HG03196 (cell line): ENCODE data around the gene CELA2A.
"Not testable (repeated sequence)": the region's sequence is repeated elsewhere in the genome, so short reads cannot be mapped to it uniquely, and the experiment has no call there.

ENCODE experiments used
- ATAC-seq: cut with Tn5 transposase; IDR thresholded peaks from one replicate; pipeline ENCODE4 v1.9.1; 2021; ENCODE audit not compliant: unreplicated experiment

The CELA2A gene

GRCh38 chr1:15424981-15425380, 31.6 kb upstream of the CELA2A start:
- no peak for ATAC-seq

GRCh38 chr1:15425521-15425920, 31.0 kb upstream of the CELA2A start:
- no peak for ATAC-seq

GRCh38 chr1:15425958-15426357, 30.6 kb upstream of the CELA2A start:
- ATAC-seq, result no peak

GRCh38 chr1:15426492-15427279, 29.8 kb upstream of the CELA2A start:
- ATAC-seq, result no peak

DNA sequence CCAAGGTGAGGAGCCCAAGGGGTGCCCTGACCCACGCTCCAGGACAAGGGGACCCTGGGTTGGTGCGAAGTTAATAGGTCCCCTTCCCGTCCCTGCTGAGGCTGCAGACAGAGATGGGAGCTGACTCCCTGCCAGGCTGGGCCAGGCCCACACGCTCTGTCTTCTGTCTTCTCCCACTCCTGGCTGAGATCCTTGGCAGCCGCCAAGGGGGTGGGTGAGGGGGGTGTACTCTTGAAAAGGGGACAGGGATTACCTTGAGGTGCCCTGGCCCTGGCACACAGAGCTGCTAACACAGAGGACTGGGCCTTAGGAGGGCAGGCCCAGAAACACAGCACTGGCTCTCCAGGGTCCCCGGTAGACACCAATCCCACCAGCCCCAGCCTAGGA, 29.3 kb upstream of the CELA2A start:
- no peak for ATAC-seq

GRCh38 chr1:15428252-15428651, 28.3 kb upstream of the CELA2A start:
- not testable (repeated sequence) for ATAC-seq

GRCh38 chr1:15428815-15429435, 27.6 kb upstream of the CELA2A start:
- ATAC-seq, result no peak

GRCh38 chr1:15429701-15430149, 26.8 kb upstream of the CELA2A start:
- no peak for ATAC-seq

GRCh38 chr1:15430787-15431570, 25.6 kb upstream of the CELA2A start:
- no peak for ATAC-seq

DNA sequence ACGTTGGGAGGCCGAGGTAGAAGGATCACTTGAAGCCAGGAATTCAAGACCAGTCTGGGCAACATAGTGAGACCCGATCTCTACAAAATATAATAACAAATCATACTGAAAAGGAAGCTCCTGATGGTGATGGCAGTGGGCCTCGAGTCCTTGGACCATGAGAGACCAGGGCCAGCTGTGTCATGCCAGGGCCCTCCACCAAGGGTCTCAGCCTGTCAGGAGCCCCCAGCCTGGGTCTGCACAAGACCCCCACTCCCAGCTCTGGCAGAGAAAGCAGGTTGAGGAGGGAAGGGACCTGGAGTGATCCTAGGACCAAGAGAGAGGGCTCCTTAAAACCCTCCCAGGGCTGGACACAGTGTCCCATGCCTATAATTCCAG, 25.0 kb upstream of the CELA2A start:
- no peak for ATAC-seq

GRCh38 chr1:15432324-15432723, 24.2 kb upstream of the CELA2A start:
- no peak for ATAC-seq

GRCh38 chr1:15433471-15433870, 23.1 kb upstream of the CELA2A start:
- ATAC-seq, result no peak

DNA sequence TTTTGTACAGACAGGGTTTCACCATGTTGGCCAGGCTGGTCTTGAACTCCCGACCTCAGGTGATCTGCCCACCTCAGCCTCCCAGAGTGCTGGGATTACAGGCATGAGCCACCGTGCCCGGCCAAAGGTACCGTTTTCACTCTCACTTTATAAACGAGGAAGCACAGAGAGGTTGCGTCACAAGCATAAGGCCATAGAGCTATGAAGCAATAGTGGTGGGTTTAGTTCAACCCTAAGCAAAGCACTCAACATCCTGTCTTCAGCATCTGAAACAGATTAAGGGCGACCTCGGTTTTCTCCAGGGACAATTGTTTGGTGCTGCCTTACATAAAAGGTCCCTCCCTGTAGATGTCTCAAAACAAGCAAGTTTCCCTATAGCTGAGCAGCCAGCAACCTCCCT, 21.8 kb upstream of the CELA2A start:
- ATAC-seq, result not testable (repeated sequence)

GRCh38 chr1:15435239-15436077, 21.1 kb upstream of the CELA2A start:
- ATAC-seq, result no peak

DNA sequence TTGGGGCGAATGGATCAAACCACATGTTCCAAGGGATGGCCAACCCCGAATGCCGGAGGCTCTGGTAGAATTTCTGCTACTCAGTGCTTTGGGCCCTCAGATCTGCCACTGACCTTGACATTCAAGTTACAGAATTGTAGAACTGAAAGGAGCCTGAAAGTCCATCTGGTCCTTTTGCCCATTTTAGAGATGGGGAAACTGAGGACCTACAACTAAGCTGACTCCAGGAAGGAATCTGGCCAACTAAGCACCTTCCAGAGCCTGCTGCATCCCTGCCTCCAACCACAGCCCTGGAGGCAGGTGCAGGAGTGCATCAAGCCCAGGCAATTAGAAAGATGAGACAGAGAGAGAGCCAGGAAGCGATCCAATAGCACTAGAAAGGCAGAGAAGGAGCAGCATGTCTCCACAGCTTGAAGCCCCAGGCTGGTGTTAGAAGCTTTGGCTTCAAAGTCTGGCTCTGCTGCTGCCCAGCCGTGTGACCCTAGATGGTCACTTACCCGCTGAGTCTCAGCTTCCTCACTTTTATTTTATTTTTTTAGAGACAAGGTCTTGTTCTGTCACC, 19.6 kb upstream of the CELA2A start:
- ATAC-seq, result no peak

GRCh38 chr1:15439325-15439724, 17.2 kb upstream of the CELA2A start:
- ATAC-seq, result no peak

GRCh38 chr1:15440357-15440756, 16.2 kb upstream of the CELA2A start:
- ATAC-seq, result no peak

DNA sequence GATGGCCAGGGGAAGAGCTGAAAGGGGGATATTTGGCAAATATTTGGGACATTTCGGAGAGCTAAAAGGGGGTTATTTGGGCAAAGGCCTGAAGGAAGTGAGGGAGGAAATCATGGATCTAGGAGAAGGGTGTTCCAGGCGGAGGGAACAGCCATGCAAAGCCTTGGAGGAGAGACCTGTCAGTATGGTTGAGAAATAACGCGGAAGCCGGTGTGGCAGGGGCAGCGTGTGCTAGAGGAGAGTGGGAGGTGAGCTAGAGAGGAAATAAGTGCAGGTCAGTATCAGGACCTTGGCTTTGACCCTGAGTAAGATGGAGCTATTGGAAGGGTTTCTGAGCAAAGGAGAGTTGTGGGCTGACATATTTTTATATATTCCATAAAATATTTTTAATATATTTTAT, 15.3 kb upstream of the CELA2A start:
- ATAC-seq, result no peak

DNA sequence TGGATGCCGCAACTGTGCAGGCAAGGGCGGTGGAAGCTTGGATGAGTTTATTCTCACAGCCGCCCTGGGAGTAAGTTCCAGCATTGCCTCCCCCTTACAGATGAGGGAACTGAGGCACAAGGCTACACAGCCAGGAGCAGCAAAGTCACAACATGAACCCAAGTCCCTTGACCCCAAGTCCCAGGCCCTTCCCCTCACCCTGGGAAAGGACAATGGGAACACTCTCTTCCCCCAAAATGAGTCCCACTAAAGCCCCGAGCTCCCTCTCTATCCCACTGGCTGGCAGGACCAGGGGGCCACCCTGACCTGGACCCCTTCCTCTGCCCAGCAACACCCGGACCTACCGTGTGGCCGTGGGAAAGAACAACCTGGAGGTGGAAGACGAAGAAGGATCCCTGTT, 14.4 kb upstream of the CELA2A start:
- no peak for ATAC-seq

DNA sequence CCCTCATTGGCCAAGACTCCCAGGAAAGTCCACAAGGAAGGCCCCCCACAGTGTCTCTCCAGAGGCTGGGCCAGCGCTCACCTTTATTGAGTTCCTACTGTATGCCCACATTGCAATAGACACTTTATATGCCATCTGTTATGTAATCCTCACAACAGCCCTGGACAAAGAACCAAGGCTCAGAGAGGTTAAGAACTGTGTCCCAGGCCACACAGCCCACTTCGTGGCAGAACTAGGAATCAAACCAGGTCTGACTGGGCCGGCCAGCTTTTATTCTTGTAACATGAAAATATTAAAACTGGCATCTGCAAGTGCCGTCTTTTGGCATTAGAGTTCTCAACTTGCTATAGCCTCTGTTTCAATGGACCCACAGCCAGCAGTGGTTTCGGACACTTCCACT, 13.8 kb upstream of the CELA2A start:
- ATAC-seq, result no peak

GRCh38 chr1:15443281-15443680, 13.3 kb upstream of the CELA2A start:
- ATAC-seq, result no peak
